Measurements from ENCODE around the gene WBP1. TPM values are rescaled to one million over a fixed set of nuclear protein-coding genes. Genes with fewer than 3 reads are reported as not detected.

The WBP1 gene
- total RNA-seq, 1 donor from 2014 or later, result 62.4 TPM

DNA sequence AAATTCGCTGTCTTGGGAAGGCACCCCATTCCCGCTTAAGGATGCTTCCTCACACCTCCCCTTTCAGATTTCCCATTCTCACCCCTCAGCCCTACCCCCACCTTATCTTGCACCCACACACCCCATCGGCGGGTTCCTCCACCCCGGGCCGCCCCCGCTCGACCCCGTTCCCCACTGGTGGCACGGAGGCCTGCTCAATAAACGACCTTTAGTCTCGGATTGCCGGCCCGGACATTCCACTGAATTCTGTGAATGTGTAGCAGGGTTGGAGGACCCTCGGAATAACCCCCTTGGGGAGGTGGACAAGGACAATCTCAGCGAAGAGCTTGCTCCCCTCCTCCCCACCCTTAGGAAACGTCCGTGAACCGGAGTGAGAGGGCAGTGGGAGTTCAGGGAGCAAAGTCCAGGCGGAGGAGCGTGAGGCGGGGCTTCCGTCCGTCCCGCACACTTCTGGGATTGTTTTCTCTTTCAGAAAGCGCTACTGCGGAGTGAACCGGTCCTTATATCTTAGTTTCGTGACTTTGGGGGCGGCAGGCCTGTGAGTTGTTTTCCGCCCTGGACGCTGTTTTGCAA lies 44.0 kb downstream of the WBP1 start:
- TF ChIP-seq, protein P1, sequence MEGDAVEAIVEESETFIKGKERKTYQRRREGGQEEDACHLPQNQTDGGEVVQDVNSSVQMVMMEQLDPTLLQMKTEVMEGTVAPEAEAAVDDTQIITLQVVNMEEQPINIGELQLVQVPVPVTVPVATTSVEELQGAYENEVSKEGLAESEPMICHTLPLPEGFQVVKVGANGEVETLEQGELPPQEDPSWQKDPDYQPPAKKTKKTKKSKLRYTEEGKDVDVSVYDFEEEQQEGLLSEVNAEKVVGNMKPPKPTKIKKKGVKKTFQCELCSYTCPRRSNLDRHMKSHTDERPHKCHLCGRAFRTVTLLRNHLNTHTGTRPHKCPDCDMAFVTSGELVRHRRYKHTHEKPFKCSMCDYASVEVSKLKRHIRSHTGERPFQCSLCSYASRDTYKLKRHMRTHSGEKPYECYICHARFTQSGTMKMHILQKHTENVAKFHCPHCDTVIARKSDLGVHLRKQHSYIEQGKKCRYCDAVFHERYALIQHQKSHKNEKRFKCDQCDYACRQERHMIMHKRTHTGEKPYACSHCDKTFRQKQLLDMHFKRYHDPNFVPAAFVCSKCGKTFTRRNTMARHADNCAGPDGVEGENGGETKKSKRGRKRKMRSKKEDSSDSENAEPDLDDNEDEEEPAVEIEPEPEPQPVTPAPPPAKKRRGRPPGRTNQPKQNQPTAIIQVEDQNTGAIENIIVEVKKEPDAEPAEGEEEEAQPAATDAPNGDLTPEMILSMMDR (IDR thresholded peaks at IDR 0.05), result no peak
- Mint-ChIP-seq H3K27ac (ENCODE audit: unreplicated experiment) (no peak overlapping the region), H3K4me3 (ENCODE audit: unreplicated experiment) (peak overlapping the region; percentile 71), H3K36me3 (ENCODE audit: low read depth) (peaks cover 12% of the 10 kb centered on the region), H3K27me3 (ENCODE audit: low read depth) (peaks cover 22% of the 10 kb centered on the region), H3K9me3 (ENCODE audit: low read depth) (no peaks in the 10 kb centered on the region), H3K4me1 (ENCODE audit: low read depth) (peaks cover 74% of the 10 kb centered on the region)
- DNase-seq (ENCODE audit: low spot score), result no peak

DNA sequence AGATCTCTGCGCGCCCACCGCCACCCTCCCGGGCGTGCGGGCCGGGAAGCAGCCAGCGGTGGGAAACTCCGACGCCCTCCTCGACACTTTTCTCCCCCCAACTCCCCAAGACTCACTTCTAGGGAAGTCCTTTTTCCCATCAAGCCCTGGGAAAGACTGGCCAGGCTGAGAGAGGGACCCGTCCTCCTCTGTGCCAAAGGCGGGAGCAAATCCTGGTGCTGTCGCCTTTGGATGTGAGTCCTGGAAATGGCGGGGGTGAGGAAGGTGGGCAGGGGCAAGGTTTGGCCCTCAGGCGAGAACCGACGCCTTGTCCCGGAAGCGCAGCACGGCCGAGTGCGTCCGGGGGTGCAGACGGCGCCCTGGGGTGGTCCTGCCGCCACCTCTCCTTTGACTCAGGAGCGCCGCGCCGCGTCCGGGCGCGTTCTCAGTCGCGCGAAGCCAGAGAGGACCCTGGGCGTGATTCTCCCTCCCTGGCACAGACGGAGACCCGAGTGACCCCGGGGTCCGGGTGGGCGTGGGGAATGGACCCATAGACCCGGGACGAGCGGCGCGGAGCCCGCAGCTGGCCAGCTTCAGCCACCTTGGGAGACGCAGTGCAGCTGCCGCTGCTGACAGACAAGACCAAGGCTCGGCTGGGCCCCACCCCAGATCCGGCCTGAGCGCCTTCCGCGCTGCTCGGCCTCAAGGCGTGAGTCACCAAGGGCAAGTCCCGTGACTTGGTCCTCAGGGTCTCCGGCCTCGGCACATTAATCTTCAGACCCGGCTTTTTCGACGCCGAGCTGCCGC lies 44.7 kb downstream of the WBP1 start:
- H3K4me1 Mint-ChIP-seq (ENCODE audit: low read depth), result peaks cover 68% of the 10 kb centered on the region
- no peaks in the 10 kb centered on the region for H3K9me3 Mint-ChIP-seq (ENCODE audit: low read depth)
- peaks cover 18% of the 10 kb centered on the region for H3K27me3 Mint-ChIP-seq (ENCODE audit: low read depth)
- peak overlapping the region; percentile 71 for H3K4me3 Mint-ChIP-seq (ENCODE audit: unreplicated experiment)
- peak overlapping the region; percentile 85 for H3K27ac Mint-ChIP-seq (ENCODE audit: unreplicated experiment)
- no peak for DNase-seq (ENCODE audit: low spot score)
- peaks cover 12% of the 10 kb centered on the region for H3K36me3 Mint-ChIP-seq (ENCODE audit: low read depth)
- TF ChIP-seq, protein P1 (IDR thresholded peaks at IDR 0.05), result peak; percentile 71

DNA sequence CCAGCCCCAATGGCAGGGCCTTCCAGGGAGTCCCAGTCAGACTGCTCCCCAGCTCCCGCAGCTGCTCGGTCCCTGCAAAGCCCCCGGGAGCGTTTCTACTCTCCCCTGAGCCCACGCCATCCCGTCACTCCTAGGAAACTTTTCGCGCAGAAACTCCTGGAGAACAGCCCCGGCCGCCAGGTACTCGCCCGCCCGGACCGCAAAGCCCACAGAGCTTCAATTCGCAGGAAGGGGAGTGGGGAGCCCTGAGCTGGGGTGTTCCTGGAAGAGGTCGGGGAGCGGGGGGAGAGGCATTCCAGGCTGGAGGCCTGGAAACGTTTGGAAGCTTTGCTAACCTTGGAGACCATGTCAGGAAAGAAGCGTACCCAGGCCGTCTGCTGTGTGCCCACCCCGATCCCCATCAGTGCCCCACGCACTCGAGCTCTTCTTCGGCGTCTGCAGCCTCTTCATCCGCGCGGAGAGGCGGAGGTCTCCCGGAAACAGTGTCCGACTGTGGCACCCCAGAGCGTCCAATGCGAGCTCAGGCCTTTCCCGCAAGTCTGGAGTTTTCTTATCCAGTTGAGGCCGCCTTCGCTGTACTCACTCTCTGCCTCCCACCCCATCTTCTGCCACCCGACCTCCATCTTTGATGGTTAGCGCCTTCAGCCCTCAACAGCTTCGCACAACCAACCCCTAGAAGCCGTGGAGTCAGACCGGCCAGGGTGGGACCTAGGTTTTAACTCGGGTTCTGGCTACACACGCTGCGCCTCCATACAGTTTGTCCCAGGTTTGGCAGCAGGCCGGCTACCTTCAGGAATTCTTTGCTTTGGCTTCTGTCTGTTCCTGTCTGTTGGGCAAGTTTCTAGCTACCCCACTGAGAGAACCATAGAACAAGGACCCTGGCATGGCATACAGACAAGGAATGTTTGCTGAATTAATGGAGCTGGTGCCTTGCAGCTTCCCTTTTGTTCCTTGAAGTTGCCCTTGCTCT lies 45.6 kb downstream of the WBP1 start:
- peaks cover 65% of the 10 kb centered on the region for H3K4me1 Mint-ChIP-seq (ENCODE audit: low read depth)
- H3K9me3 Mint-ChIP-seq (ENCODE audit: low read depth), result no peaks in the 10 kb centered on the region
- H3K27ac Mint-ChIP-seq (ENCODE audit: unreplicated experiment), result peak overlapping the region; percentile 85
- TF ChIP-seq, protein P1 (IDR thresholded peaks at IDR 0.05), result no peak
- no peak for DNase-seq (ENCODE audit: low spot score)
- H3K27me3 Mint-ChIP-seq (ENCODE audit: low read depth), result peaks cover 14% of the 10 kb centered on the region
- peaks cover 14% of the 10 kb centered on the region for H3K36me3 Mint-ChIP-seq (ENCODE audit: low read depth)
- peak overlapping the region; percentile 71 for H3K4me3 Mint-ChIP-seq (ENCODE audit: unreplicated experiment)

DNA sequence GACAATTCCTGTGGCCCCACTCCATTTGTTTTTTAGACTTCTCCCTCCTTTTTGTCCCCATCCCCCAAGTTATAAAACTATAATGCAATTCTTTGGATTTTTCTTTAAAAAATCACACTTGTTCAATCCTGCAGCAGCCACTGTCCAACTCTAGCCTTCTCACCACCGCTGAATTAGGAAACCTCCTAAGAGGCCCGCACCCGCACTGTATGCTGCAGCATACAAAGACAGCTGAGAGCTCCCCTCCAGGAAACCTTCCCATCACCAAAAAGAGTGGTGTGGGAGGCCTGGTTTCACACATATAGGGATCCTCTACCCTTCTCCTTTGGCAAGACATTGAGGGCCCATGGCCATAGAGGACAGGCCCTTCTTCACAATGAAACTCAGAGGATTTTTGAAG lies 46.4 kb downstream of the WBP1 start:
- Mint-ChIP-seq H3K36me3 (ENCODE audit: low read depth) (peaks cover 14% of the 10 kb centered on the region), H3K27ac (ENCODE audit: unreplicated experiment) (peak overlapping the region; percentile 84), H3K4me3 (ENCODE audit: unreplicated experiment) (peak overlapping the region; percentile 71), H3K27me3 (ENCODE audit: low read depth) (peaks cover 10% of the 10 kb centered on the region), H3K9me3 (ENCODE audit: low read depth) (no peaks in the 10 kb centered on the region), H3K4me1 (ENCODE audit: low read depth) (peaks cover 60% of the 10 kb centered on the region)
- TF ChIP-seq, protein P1 (IDR thresholded peaks at IDR 0.05), result no peak
- no peak for DNase-seq (ENCODE audit: low spot score)

All from chondrocyte (in vitro differentiated cells).